Measurements from ENCODE around the gene NOS2. TPM values are rescaled to one million over a fixed set of nuclear protein-coding genes. Genes with fewer than 3 reads are reported as not detected.

Gene NOS2
- total RNA-seq, 1 experiment from 2014 or later, result 0.35 TPM

- no peak overlapping the region for H3K18ac ChIP-seq (ENCODE audit: insufficient read length, low read depth, low read length)
- H4K91ac ChIP-seq (ENCODE audit: insufficient read length, low read depth, low read length), result no peak overlapping the region
- peaks cover 10% of the 10 kb centered on the region for H3K9me3 ChIP-seq (ENCODE audit: control insufficient read depth, low read depth, low read length)
- H2BK5ac ChIP-seq (ENCODE audit: insufficient read length, low read length), result no peak overlapping the region
- no peak overlapping the region for H2AK5ac ChIP-seq (ENCODE audit: insufficient read length, low read length)
- H3K56ac ChIP-seq (ENCODE audit: insufficient read length, low read depth, low read length), result no peak overlapping the region
- H2BK15ac ChIP-seq (ENCODE audit: low read depth, low read length), result no peak overlapping the region
- H3K4me2 ChIP-seq (ENCODE audit: insufficient read depth, insufficient read length, low read length), result no peak overlapping the region
- no peak overlapping the region for H3T11ph ChIP-seq (ENCODE audit: low read length)
- no peak overlapping the region for H3K23ac ChIP-seq (ENCODE audit: insufficient read length, low read depth, low read length)
- no peak for DNase-seq
- H4K20me1 ChIP-seq (ENCODE audit: control insufficient read depth, insufficient read depth, insufficient read length), result no peaks in the 10 kb centered on the region
- H4K8ac ChIP-seq (replicated peaks; ENCODE audit: insufficient read length, low read depth, low read length), result no peak overlapping the region
- no peak overlapping the region for H3K9ac ChIP-seq (ENCODE audit: extremely low read depth, insufficient read length, low read length)
- no peaks in the 10 kb centered on the region for H3K79me1 ChIP-seq (ENCODE audit: insufficient read depth, low read depth, low read length, poor library complexity, severe bottlenecking)
- no peaks in the 10 kb centered on the region for H3K79me2 ChIP-seq (ENCODE audit: insufficient read depth, low read length)
- no peaks in the 10 kb centered on the region for H3K23me2 ChIP-seq (ENCODE audit: insufficient read length, low read depth, low read length, poor library complexity, severe bottlenecking)
- H3K9me3 Mint-ChIP-seq, result peaks cover 10 to 14% of the 10 kb centered on the region in 2 experiments
- no peak overlapping the region for H2AFZ ChIP-seq (ENCODE audit: low read length)
- no peak for TF ChIP-seq CTCF (conservative IDR thresholded peaks at IDR 0.05)
- H3K14ac ChIP-seq (ENCODE audit: insufficient read depth, low read length), result no peak overlapping the region
- peaks cover 7 to 9% (median 8%) of the 10 kb centered on the region in 3 experiments; a peak in 6 of 7 replicates for H3K36me3 Mint-ChIP-seq (ENCODE audit: insufficient read depth in 1 of 3, low read depth in 3 of 3)
- no peaks in the 10 kb centered on the region for H3K27me3 ChIP-seq (ENCODE audit: insufficient read depth, low read length)
- H3K4me1 Mint-ChIP-seq, result peaks cover 8 to 11% of the 10 kb centered on the region in 2 experiments; a peak in 3 of 4 replicates
- H2BK20ac ChIP-seq (ENCODE audit: low read depth, low read length, poor library complexity, severe bottlenecking), result no peak overlapping the region
- H2BK12ac ChIP-seq (ENCODE audit: insufficient read length, low read depth, low read length), result no peak overlapping the region
- H3K4me1 ChIP-seq (ENCODE audit: insufficient read depth, low read length), result no peaks in the 10 kb centered on the region
- H2BK120ac ChIP-seq (ENCODE audit: low read depth, low read length, poor library complexity, severe bottlenecking), result no peak overlapping the region
- peak overlapping the region in 1 of 3 experiments; percentile 8; a peak in 1 of 7 replicates for H3K27ac Mint-ChIP-seq
- H3K4me3 Mint-ChIP-seq, result no peak overlapping the region
- no peak overlapping the region for H3K4ac ChIP-seq (ENCODE audit: low read depth, low read length)
- no peak overlapping the region for H3K27ac ChIP-seq (ENCODE audit: insufficient read length, low read depth, low read length)
- no CpG with 5 or more reads among the region's 3 CpGs for WGBS (ENCODE audit: extremely low coverage, insufficient read length, low lambda C conversion rate)
- peaks cover 3% of the 10 kb centered on the region for H3K27me3 Mint-ChIP-seq (ENCODE audit: low read depth)
- no peak overlapping the region for H4K5ac ChIP-seq (ENCODE audit: insufficient read length, low read depth, low read length)
These were observed 16.6 kb upstream of the NOS2 start for GRCh38 chr17:27816946-27817345.

All from H9 (cell line).